Thoracic aorta endothelial cell (primary cell): Measurements from ENCODE around the gene LAMA4. TPM values are rescaled to one million over a fixed set of nuclear protein-coding genes. Genes with fewer than 3 reads are reported as not detected.

Source experiments
- small RNA-seq: library from RNA; depleted of rRNA; stranded (forward); fragments of <200 nt; gene quantifications from one replicate; pipeline ENCODE3, GENCODE V24; 2012
- total RNA-seq: library from RNA; depleted of rRNA; stranded (reverse); fragments of >200 nt; gene quantifications from 2 replicates; pipeline ENCODE4 v1.2.3, GENCODE V29; 2012

Gene LAMA4, protein sequence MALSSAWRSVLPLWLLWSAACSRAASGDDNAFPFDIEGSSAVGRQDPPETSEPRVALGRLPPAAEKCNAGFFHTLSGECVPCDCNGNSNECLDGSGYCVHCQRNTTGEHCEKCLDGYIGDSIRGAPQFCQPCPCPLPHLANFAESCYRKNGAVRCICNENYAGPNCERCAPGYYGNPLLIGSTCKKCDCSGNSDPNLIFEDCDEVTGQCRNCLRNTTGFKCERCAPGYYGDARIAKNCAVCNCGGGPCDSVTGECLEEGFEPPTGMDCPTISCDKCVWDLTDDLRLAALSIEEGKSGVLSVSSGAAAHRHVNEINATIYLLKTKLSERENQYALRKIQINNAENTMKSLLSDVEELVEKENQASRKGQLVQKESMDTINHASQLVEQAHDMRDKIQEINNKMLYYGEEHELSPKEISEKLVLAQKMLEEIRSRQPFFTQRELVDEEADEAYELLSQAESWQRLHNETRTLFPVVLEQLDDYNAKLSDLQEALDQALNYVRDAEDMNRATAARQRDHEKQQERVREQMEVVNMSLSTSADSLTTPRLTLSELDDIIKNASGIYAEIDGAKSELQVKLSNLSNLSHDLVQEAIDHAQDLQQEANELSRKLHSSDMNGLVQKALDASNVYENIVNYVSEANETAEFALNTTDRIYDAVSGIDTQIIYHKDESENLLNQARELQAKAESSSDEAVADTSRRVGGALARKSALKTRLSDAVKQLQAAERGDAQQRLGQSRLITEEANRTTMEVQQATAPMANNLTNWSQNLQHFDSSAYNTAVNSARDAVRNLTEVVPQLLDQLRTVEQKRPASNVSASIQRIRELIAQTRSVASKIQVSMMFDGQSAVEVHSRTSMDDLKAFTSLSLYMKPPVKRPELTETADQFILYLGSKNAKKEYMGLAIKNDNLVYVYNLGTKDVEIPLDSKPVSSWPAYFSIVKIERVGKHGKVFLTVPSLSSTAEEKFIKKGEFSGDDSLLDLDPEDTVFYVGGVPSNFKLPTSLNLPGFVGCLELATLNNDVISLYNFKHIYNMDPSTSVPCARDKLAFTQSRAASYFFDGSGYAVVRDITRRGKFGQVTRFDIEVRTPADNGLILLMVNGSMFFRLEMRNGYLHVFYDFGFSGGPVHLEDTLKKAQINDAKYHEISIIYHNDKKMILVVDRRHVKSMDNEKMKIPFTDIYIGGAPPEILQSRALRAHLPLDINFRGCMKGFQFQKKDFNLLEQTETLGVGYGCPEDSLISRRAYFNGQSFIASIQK (N-terminal part only)
- total RNA-seq = 444 and 607 TPM in 2 replicates

DNA sequence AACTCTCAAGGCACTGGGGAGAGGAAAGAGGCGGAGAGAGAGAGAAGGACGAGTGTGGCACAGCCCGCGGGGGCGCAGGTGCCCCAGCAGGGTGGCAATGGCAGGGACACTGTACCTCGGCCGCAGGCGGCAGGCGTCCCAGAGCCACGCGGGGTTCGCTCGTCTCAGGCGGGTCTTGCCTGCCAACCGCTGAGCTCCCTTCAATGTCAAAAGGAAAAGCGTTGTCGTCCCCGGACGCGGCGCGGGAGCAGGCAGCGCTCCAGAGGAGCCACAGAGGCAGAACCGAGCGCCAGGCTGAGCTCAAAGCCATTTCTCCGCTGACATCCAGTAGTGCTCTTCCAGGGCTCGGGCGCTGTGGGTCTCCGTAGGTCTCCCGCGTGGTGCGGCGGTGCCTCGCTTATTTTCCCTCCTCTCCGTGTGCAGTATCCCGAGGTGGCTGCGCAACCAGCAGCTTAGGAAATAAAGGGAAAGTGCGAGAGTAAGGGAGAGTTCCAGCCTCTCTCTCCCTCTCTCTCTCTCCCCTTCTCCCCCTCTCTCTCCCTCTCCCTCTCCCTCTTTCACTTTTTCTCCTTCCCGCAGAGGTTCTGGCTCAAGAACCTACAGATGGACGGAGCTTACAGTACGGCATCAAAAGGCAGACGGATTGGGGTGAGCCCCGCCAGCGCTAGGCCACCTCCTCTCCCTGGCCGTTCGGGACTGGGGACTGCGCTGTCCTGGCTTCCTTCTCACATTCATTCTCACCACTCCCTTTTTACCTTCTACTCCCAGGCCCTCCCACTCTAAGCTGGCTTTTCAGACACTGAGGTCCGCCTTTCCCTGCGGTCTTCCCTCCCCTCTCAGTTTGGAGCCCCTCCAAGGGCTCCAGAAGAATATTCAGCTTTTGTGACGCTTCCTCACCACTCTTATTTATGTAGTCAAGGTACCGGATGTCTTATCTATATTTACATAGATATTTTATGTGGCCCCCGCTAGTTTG lies at the start of gene LAMA4:
Gene LAMA4 (minus strand): TSS at position 727 of the 976 bp plus-strand sequence. CDS start 417 bp downstream, at position 310.

DNA sequence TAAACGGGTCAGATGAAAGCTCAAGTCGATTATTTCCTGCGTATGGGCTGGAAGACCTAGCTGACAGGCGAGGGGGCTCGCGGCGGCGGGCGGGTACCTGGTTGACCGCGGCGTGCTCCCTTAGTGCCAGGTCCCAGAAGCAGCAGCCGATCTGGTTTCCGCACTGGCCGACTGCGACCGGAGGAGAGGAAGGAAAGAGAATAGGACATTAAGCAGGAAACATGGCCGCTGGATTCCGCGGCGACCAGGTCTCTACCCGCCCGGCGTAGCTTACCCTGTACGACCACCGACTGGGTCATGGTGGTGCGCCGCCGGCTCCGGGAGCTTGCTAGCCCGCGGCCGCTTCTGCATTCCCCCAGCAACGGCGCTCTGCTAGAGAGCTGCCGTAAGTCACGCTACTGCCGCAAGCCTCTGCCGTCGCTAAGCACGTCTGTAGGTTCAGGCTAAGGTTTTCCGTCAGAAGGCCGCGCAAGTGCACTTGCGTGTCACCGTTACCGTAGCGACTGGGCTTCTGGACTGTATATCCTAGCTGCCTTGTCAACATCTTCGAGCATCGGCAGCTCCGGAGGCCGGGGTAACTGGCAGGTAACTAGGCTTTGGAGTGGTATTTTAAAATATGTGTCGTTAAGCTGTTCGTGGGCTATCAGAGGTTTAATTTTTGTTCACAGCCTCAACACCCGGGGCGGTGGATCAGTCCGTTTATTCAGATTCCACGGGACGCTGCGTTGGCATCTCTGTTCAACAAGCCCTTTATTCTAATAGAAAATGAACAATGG lies 167.0 kb downstream of the LAMA4 start, which contains the start of the genes FAM229B and TUBE1:
Gene FAM229B (plus strand): TSS at position 456 of the 776 bp plus-strand sequence. CDS start 11,693 bp downstream, outside the sequence.
Gene TUBE1 (minus strand): TSS at position 347 of the 776 bp plus-strand sequence. CDS start 48 bp downstream, at position 299.

Small RNAs within 50 kb of the gene (small RNA-seq; reads per million reads assigned to genes)
- not detected for gene RNU6-1226P

Other genes with a start within 250 kb of the LAMA4 start
- not detected in 2 replicates for gene CCN6, start 200.5 kb downstream of the LAMA4 start, total RNA-seq
- gene TUBE1, start 167.1 kb downstream of the LAMA4 start, total RNA-seq = 27.7 and 29.1 TPM in 2 replicates
- 10.8 and 12.4 TPM in 2 replicates for gene FAM229B, start 167.0 kb downstream of the LAMA4 start, total RNA-seq
- gene RFPL4B, start 92.8 kb upstream of the LAMA4 start, total RNA-seq = not detected in 2 replicates